Natural killer cell (primary cell): Measurements from ENCODE around the gene RASSF1. TPM values are rescaled to one million over a fixed set of nuclear protein-coding genes. Genes with fewer than 3 reads are reported as not detected.

Experiments used
- ATAC-seq, 3 donors: fragments of 150-1000 bp in 2 of 3; fragments of 200-7000 bp in 1 of 3; cut with Tn5 transposase; 1 replicate in 1 of 3; 2 replicates in 2 of 3; pipeline ENCODE4 v1.10.0; 2021; ENCODE audit warnings: mild to moderate bottlenecking in 2 of 3, moderate library complexity in 2 of 3
- DNase-seq, 2 donors: peaks; one replicate each; pipeline versions ENCODE4 v3.0.0 to v3.0.0-alpha.2; 2013 to 2021; ENCODE audit warnings: mixed read lengths in 1 of 2
- H3K27ac ChIP-seq: one replicate; pipeline ENCODE4 v1.5.1; 2013; ENCODE audit warnings: mild to moderate bottlenecking, low read length
- H3K27me3 ChIP-seq: one replicate; pipeline ENCODE4 v1.6.1; 2013; ENCODE audit warnings: low read length; ENCODE audit not compliant: control insufficient read depth, insufficient read depth
- H3K36me3 ChIP-seq: one replicate; pipeline ENCODE4 v1.6.1; 2013; ENCODE audit warnings: low read length; ENCODE audit not compliant: control insufficient read depth, insufficient read depth
- H3K4me1 ChIP-seq: one replicate; pipeline ENCODE4 v1.6.1; 2013; ENCODE audit warnings: low read length; ENCODE audit not compliant: control insufficient read depth, insufficient read depth
- H3K4me3 ChIP-seq: one replicate; pipeline ENCODE4 v1.5.1; 2013; ENCODE audit warnings: low read length
- H3K9me3 ChIP-seq: one replicate; pipeline ENCODE4 v1.6.1; 2013; ENCODE audit warnings: low read length; ENCODE audit not compliant: control insufficient read depth, insufficient read depth
- H3K27ac Mint-ChIP-seq, 2 donors: one replicate each; pipeline ENCODE4 v1.8.0; 2022; ENCODE audit warnings: mild to moderate bottlenecking in 2 of 2, mixed read lengths in 2 of 2, moderate library complexity in 1 of 2
- H3K27me3 Mint-ChIP-seq, 2 donors: one replicate each; pipeline ENCODE4 v1.8.0; 2022; ENCODE audit warnings: low read depth in 2 of 2, mixed read lengths in 2 of 2
- H3K36me3 Mint-ChIP-seq: one replicate; pipeline ENCODE4 v1.8.0; 2022; ENCODE audit warnings: mixed read lengths
- H3K4me1 Mint-ChIP-seq, 2 donors: one replicate each; pipeline ENCODE4 v1.8.0; 2022; ENCODE audit warnings: mixed read lengths in 2 of 2
- H3K4me3 Mint-ChIP-seq: one replicate; pipeline ENCODE4 v1.8.0; 2022; ENCODE audit warnings: mild to moderate bottlenecking, moderate library complexity, mixed read lengths
- H3K9me3 Mint-ChIP-seq, 2 donors: one replicate each; pipeline ENCODE4 v1.8.0; 2022; ENCODE audit warnings: mixed read lengths in 2 of 2
- CTCF ChIP-seq: fragments of 200-600 bp; IDR thresholded peaks from one replicate; pipeline ENCODE4 v1.8.0; 2022; ENCODE audit warnings: antibody characterized with exemption
- WGBS: methylation state at CpG from one replicate; pipeline ENCODE4 v1.1.7; 2013; ENCODE audit warnings: missing lambda C conversion rate; ENCODE audit not compliant: insufficient coverage; 5-methylcytosine and 5-hydroxymethylcytosine counted together
- intact Hi-C: fragments of 100-400 bp; cut with micrococcal nuclease; formaldehyde crosslinking; loops from one replicate; pipeline ENCODE4 v1.14.2; 2022
- total RNA-seq, 4 donors: library from RNA; stranded (reverse); fragments of 120-200 nt in 1 of 4; gene quantifications; one replicate each; pipeline versions ENCODE4 v1.2.3 to v1.2.4, GENCODE V29; 2013 to 2022

Gene RASSF1
- total RNA-seq, 3 donors from 2014 or later (not counting 1 experiment from before 2014, with no cell fraction given), result 298 to 329 (median 305) TPM

- DNase-seq, result no peak
- Histone ChIP-seq H3K36me3 (peaks cover 16% of the 10 kb centered on the region), H3K4me3 (no peak overlapping the region), H3K27ac (peak overlapping the region; percentile 57), H3K9me3 (no peaks in the 10 kb centered on the region), H3K4me1 (peaks cover 24% of the 10 kb centered on the region), H3K27me3 (no peaks in the 10 kb centered on the region)
- peaks cover 15 to 23% of the 10 kb centered on the region in 2 donors for H3K4me1 Mint-ChIP-seq
- intact Hi-C loops, result loop anchor here (2.0 kb wide), 1 partner anchor 66 kb away; the partner anchor contains the start of gene TMEM115
- TF ChIP-seq CTCF, result no peak
- peak overlapping the region; percentile 93 to 96 for H3K27ac Mint-ChIP-seq
- H3K4me3 Mint-ChIP-seq, result peak overlapping the region; percentile 91
- WGBS, result 87% methylated on average over 12 of the region's 12 CpGs
- no peaks in the 10 kb centered on the region for H3K36me3 Mint-ChIP-seq
- no peaks in the 10 kb centered on the region for H3K9me3 Mint-ChIP-seq
- no peaks in the 10 kb centered on the region for H3K27me3 Mint-ChIP-seq
- no peak for ATAC-seq
These were observed 47.4 kb downstream of the RASSF1 start for GRCh38 chr3:50293079-50293801.

GRCh38 chr3:50292159-50293078 lies 48.2 kb downstream of the RASSF1 start, which contains the start of gene IFRD2:
Gene IFRD2 (minus strand): TSS chr3:50292429. CDS start chr3:50292274, 155 bp downstream.
- intact Hi-C loops, result loop anchor here (1.0 to 2.0 kb wide), 2 partner anchors 32 to 66 kb away; partner anchors contain the start of gene TMEM115
- Histone ChIP-seq H3K36me3 (peaks cover 23% of the 10 kb centered on the region), H3K4me1 (peaks cover 18% of the 10 kb centered on the region), H3K27me3 (no peaks in the 10 kb centered on the region), H3K9me3 (no peaks in the 10 kb centered on the region), H3K27ac (peak within 1 kb of the TSS; percentile 57), H3K4me3 (peak within 1 kb of the TSS; percentile 62)
- Mint-ChIP-seq H3K4me3 (peak within 1 kb of the TSS; percentile 91), H3K4me1 (peaks cover 15 to 18% of the 10 kb centered on the region in 2 donors), H3K9me3 (no peaks in the 10 kb centered on the region), H3K27me3 (no peaks in the 10 kb centered on the region), H3K36me3 (no peaks in the 10 kb centered on the region), H3K27ac (peak within 1 kb of the TSS; percentile 93 to 96)
- peak; percentile 90 to 98 for DNase-seq
- peak; percentile 98 to 99 (median 98) for ATAC-seq
- 2% methylated on average over 67 of the region's 67 CpGs for WGBS
- TF ChIP-seq CTCF, result no peak

- 94% methylated on average over 16 of the region's 16 CpGs for WGBS
- Histone ChIP-seq H3K27me3 (no peaks in the 10 kb centered on the region), H3K36me3 (peaks cover 23% of the 10 kb centered on the region), H3K9me3 (no peaks in the 10 kb centered on the region), H3K4me3 (no peak overlapping the region), H3K27ac (no peak overlapping the region), H3K4me1 (peaks cover 18% of the 10 kb centered on the region)
- Mint-ChIP-seq H3K4me1 (peaks cover 15 to 18% of the 10 kb centered on the region in 2 donors), H3K27me3 (no peaks in the 10 kb centered on the region), H3K36me3 (no peaks in the 10 kb centered on the region), H3K9me3 (no peaks in the 10 kb centered on the region), H3K27ac (no peak overlapping the region), H3K4me3 (peak overlapping the region; percentile 4)
- TF ChIP-seq CTCF, result no peak
- ATAC-seq (no peak), DNase-seq (no peak)
- intact Hi-C loops, result no loop called here
These were observed 50.4 kb downstream of the RASSF1 start for GRCh38 chr3:50290161-50290641.
